Measurements from ENCODE around the gene MAMLD1.

MAMLD1 gene

GRCh38 chrX:150558424-150558823 is 195.3 kb downstream of the MAMLD1 start:
- no peak for DNase-seq

All from anterior cingulate cortex (tissue), 58 donors.